ENCODE data around the gene PPP1R13B.
"Not testable (repeated sequence)": the region's sequence is repeated elsewhere in the genome, so short reads cannot be mapped to it uniquely, and the experiment has no call there.

The PPP1R13B gene

DNA sequence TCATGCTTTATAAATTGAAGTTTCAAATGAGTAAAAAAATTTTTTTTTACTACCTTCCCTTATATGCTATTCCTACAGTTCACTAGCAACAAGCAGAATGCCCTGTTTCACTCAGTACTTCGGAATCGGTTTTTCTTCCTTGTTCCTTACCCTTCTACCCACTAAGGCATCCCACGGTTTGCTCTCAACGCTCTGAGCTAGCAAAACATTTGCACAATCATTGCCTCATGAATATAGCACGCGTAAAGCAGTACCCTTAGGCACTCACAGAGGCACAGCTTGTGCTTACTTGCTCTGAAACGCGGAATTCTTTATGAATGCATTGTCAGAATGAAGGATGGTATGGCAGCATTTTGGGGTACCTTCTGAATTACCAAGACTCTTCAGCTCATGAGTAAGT, 45.0 kb downstream of the PPP1R13B start:
- no peak for TF ChIP-seq SPI1 (IDR thresholded peaks at IDR 0.05; ENCODE audit: borderline replicate concordance, low read depth)
- no peak for TF ChIP-seq GABPA (IDR thresholded peaks at IDR 0.05; ENCODE audit: low read depth)
- TF ChIP-seq POLR2AphosphoS5 (IDR thresholded peaks at IDR 0.05; ENCODE audit: low read depth) = no peak
- TF ChIP-seq CTCF (IDR thresholded peaks at IDR 0.05; ENCODE audit: insufficient read depth, low read length) = no peak
- TF ChIP-seq, protein P1, sequence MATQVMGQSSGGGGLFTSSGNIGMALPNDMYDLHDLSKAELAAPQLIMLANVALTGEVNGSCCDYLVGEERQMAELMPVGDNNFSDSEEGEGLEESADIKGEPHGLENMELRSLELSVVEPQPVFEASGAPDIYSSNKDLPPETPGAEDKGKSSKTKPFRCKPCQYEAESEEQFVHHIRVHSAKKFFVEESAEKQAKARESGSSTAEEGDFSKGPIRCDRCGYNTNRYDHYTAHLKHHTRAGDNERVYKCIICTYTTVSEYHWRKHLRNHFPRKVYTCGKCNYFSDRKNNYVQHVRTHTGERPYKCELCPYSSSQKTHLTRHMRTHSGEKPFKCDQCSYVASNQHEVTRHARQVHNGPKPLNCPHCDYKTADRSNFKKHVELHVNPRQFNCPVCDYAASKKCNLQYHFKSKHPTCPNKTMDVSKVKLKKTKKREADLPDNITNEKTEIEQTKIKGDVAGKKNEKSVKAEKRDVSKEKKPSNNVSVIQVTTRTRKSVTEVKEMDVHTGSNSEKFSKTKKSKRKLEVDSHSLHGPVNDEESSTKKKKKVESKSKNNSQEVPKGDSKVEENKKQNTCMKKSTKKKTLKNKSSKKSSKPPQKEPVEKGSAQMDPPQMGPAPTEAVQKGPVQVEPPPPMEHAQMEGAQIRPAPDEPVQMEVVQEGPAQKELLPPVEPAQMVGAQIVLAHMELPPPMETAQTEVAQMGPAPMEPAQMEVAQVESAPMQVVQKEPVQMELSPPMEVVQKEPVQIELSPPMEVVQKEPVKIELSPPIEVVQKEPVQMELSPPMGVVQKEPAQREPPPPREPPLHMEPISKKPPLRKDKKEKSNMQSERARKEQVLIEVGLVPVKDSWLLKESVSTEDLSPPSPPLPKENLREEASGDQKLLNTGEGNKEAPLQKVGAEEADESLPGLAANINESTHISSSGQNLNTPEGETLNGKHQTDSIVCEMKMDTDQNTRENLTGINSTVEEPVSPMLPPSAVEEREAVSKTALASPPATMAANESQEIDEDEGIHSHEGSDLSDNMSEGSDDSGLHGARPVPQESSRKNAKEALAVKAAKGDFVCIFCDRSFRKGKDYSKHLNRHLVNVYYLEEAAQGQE (IDR thresholded peaks at IDR 0.05; ENCODE audit: insufficient replicate concordance, low read depth) = no peak
- Histone ChIP-seq H3K27me3 (ENCODE audit: insufficient read depth, poor library complexity, severe bottlenecking) (no peaks in the 10 kb centered on the region), H3K4me3 (replicated peaks; ENCODE audit: insufficient read depth, low read length) (no peak overlapping the region), H3K27ac (replicated peaks) (no peak overlapping the region)
- DNase-seq (ENCODE audit: low read depth in 1 of 2, low spot score in 1 of 2) = no peak

DNA sequence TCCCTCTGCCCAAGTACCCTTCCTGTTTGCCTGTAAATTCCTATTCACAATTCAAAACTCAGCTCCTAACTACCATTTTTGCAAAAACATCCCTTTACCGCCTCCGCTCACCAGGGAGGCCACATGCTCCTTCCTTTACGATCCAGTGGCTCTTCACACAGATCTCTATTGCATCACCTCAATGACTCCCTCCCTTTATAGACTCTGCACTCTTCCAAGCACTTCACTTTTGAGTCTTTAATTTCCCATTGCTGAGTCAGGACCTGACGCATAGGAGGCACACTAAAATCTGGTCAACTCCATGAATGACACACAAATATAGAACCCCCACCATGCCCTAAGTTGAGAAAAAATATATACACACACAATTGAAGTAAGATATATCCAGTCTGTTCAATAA, 45.9 kb downstream of the PPP1R13B start:
- Histone ChIP-seq H3K27ac (replicated peaks) (no peak overlapping the region), H3K27me3 (ENCODE audit: insufficient read depth, poor library complexity, severe bottlenecking) (no peaks in the 10 kb centered on the region), H3K4me3 (replicated peaks; ENCODE audit: insufficient read depth, low read length) (no peak overlapping the region)
- peak; percentile 2 to 18 for DNase-seq (ENCODE audit: low read depth in 1 of 2, low spot score in 1 of 2)
- TF ChIP-seq POLR2AphosphoS5 (IDR thresholded peaks at IDR 0.05; ENCODE audit: low read depth) (no peak), SPI1 (IDR thresholded peaks at IDR 0.05; ENCODE audit: borderline replicate concordance, low read depth) (no peak), CTCF (IDR thresholded peaks at IDR 0.05; ENCODE audit: insufficient read depth, low read length) (no peak)
- TF ChIP-seq, protein P1 (IDR thresholded peaks at IDR 0.05; ENCODE audit: insufficient replicate concordance, low read depth) = no peak

DNA sequence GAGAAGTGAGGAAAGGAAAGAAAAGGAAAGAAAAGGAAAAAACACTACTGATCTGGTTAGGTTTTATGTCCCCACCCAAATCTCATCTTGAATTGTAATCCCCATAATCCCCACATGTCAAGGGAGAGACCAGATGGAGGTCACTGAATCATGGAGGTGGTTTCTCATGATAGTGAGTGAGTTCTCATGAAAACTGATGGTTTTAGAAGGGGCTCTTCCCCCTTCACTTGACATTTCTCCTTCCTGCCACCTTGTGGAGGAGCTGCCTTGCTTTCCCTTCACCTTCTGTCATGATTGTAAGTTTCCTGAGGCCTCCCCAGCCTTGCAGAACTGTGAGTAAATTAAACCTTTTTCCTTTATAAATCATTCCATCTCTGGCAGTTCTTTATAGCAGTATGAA, 54.2 kb downstream of the PPP1R13B start:
- peak in 1 of 2 experiments; percentile 1 for DNase-seq (ENCODE audit: low read depth in 1 of 2, low spot score in 1 of 2)
- not testable (repeated sequence) for H3K27me3 ChIP-seq (ENCODE audit: insufficient read depth, poor library complexity, severe bottlenecking); H3K27ac ChIP-seq (replicated peaks); H3K4me3 ChIP-seq (replicated peaks; ENCODE audit: insufficient read depth, low read length)

DNA sequence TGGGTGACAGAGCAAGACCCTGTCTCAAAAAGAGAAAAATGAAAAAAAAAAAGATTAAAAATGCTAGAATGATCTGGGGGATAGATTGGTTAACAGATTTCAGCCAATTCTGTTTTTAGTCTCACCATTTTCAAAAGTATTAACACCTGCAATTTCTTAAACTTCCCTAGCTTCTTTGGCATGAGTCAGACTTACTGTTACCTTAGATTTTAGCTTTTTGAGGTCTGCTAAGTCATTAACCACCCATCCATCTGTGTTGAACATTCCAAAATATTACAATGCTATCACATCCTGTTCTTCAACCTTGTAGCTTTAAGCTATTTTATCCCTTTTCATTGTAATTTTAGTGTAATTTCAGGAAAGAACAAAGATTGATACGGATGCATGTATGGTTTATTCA, 59.3 kb downstream of the PPP1R13B start:
- Histone ChIP-seq H3K27ac (replicated peaks) (no peak overlapping the region), H3K4me3 (replicated peaks; ENCODE audit: insufficient read depth, low read length) (no peak overlapping the region), H3K27me3 (ENCODE audit: insufficient read depth, poor library complexity, severe bottlenecking) (no peaks in the 10 kb centered on the region)
- no peak for DNase-seq (ENCODE audit: low read depth in 1 of 2, low spot score in 1 of 2)
- no peak for TF ChIP-seq POLR2AphosphoS5 (IDR thresholded peaks at IDR 0.05; ENCODE audit: low read depth)
- no peak for TF ChIP-seq GABPA (IDR thresholded peaks at IDR 0.05; ENCODE audit: low read depth)
- no peak for TF ChIP-seq SPI1 (IDR thresholded peaks at IDR 0.05; ENCODE audit: borderline replicate concordance, low read depth)

GRCh38 chr14:103782376-103782775, 65.0 kb downstream of the PPP1R13B start:
- no peak overlapping the region for H3K4me3 ChIP-seq (replicated peaks; ENCODE audit: insufficient read depth, low read length)
- H3K27ac ChIP-seq (replicated peaks) = peak overlapping the region; percentile 21
- TF ChIP-seq, protein P1 (IDR thresholded peaks at IDR 0.05; ENCODE audit: insufficient replicate concordance, low read depth) = no peak
- no peak for TF ChIP-seq GABPA (IDR thresholded peaks at IDR 0.05; ENCODE audit: low read depth)
- TF ChIP-seq SPI1 (IDR thresholded peaks at IDR 0.05; ENCODE audit: borderline replicate concordance, low read depth) = no peak
- TF ChIP-seq CTCF (IDR thresholded peaks at IDR 0.05; ENCODE audit: insufficient read depth, low read length) = no peak
- no peak for TF ChIP-seq POLR2AphosphoS5 (IDR thresholded peaks at IDR 0.05; ENCODE audit: low read depth)
- peak in 1 of 2 experiments; percentile 23 for DNase-seq (ENCODE audit: low read depth in 1 of 2, low spot score in 1 of 2)
- no peaks in the 10 kb centered on the region for H3K27me3 ChIP-seq (ENCODE audit: insufficient read depth, poor library complexity, severe bottlenecking)

DNA sequence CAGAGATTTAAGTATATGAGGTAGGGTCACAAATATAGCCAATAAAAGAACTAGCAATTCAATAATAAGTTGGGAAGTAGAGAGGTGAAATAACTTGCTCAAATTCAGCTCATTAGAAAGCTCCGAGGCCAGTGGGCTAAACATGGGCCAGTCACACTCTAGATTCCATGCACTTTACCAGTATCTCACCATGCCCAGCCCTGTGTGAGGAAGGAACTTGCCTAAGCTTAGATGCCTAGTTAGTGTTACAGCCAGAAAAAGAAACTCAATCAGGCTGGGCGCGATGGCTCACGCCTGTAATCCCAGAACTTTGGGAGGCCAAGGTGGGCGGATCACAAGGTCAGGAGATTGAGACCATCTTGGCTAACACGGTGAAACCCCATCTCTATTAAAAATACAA, 71.1 kb downstream of the PPP1R13B start:
- H3K27me3 ChIP-seq (ENCODE audit: insufficient read depth, poor library complexity, severe bottlenecking); DNase-seq (ENCODE audit: low read depth in 1 of 2, low spot score in 1 of 2); H3K4me3 ChIP-seq (replicated peaks; ENCODE audit: insufficient read depth, low read length); H3K27ac ChIP-seq (replicated peaks): not testable (repeated sequence)
